Measurements from ENCODE around the gene REXO1.

- TF ChIP-seq PCBP2 (optimal IDR thresholded peaks at IDR 0.05; ENCODE audit: low read depth, low read length, poor library complexity, severe bottlenecking), result no peak
- TF ChIP-seq BCL6 (CRISPR knock-in tag; IDR thresholded peaks at IDR 0.05), result no peak
- TF ChIP-seq ZZZ3 (CRISPR knock-in tag; IDR thresholded peaks at IDR 0.05; ENCODE audit: borderline replicate concordance), result no peak
Observed at GRCh38 chr19:1873524-1874473, 25.5 kb upstream of the REXO1 start.

Data from HepG2 (cell line).